ENCODE measurements around the gene BRIP1.
"Not testable (repeated sequence)": the region's sequence is repeated elsewhere in the genome, so short reads cannot be mapped to it uniquely, and the experiment has no call there.

DNA sequence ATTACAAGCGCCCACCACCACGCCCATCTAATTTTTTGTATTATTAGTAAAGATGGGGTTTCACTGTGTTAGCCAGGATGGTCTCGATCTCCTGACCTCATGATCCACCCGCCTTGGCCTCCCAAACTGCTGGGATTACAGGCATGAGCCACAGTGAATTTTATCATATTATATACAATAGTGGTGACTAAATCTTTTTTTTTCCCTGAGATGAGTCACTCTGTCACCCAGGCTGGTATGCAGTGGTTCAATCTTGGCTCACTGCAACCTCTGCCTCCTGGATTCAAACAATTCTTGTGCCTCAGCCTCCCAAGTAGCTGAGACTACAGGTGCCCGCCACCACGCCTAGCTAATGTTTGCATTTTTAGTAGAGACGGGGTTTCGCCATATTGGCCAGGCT lies 22.5 kb upstream of the BRIP1 start:
- not testable (repeated sequence) for TF ChIP-seq POLR2AphosphoS5 (IDR thresholded peaks at IDR 0.05; ENCODE audit: low read depth, low read length)
- TF ChIP-seq, protein P1, sequence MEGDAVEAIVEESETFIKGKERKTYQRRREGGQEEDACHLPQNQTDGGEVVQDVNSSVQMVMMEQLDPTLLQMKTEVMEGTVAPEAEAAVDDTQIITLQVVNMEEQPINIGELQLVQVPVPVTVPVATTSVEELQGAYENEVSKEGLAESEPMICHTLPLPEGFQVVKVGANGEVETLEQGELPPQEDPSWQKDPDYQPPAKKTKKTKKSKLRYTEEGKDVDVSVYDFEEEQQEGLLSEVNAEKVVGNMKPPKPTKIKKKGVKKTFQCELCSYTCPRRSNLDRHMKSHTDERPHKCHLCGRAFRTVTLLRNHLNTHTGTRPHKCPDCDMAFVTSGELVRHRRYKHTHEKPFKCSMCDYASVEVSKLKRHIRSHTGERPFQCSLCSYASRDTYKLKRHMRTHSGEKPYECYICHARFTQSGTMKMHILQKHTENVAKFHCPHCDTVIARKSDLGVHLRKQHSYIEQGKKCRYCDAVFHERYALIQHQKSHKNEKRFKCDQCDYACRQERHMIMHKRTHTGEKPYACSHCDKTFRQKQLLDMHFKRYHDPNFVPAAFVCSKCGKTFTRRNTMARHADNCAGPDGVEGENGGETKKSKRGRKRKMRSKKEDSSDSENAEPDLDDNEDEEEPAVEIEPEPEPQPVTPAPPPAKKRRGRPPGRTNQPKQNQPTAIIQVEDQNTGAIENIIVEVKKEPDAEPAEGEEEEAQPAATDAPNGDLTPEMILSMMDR (IDR thresholded peaks at IDR 0.05): not testable (repeated sequence)
